Astrocyte (in vitro differentiated cells and primary cell): Measurements from ENCODE around the gene SLC29A3. TPM values are rescaled to one million over a fixed set of nuclear protein-coding genes. Genes with fewer than 3 reads are reported as not detected.

Source experiments
- DNase-seq: peaks from one replicate; pipeline ENCODE4 v3.0.0-alpha.2; 2010; ENCODE audit warnings: low read depth
- FAIRE-seq: peaks from 2 replicates; lab custom pipeline; 2011; peaks lifted over from hg19 to GRCh38; lab: Jason Lieb, UNC
- H2AFZ ChIP-seq: 2 replicates; pipeline ENCODE4 v1.6.0; 2012; ENCODE audit warnings: low read depth, low read length, inconsistent platforms
- H3K27ac ChIP-seq: 2 replicates; pipeline ENCODE4 v1.5.1; 2011; ENCODE audit warnings: low read depth, low read length, inconsistent platforms
- H3K27me3 ChIP-seq: 2 replicates; pipeline ENCODE4 v1.6.0; 2011; ENCODE audit warnings: low read length, inconsistent platforms; ENCODE audit not compliant: insufficient read depth
- H3K36me3 ChIP-seq: 2 replicates; pipeline ENCODE4 v1.5.1; 2011; ENCODE audit warnings: low read length, inconsistent platforms; ENCODE audit not compliant: insufficient read depth
- H3K4me1 ChIP-seq: 2 replicates; pipeline ENCODE4 v1.5.1; 2011; ENCODE audit warnings: low read length, inconsistent platforms; ENCODE audit not compliant: insufficient read depth
- H3K4me2 ChIP-seq: 2 replicates; pipeline ENCODE4 v1.6.0; 2012; ENCODE audit warnings: low read length, inconsistent platforms
- H3K4me3 ChIP-seq: 2 replicates; pipeline ENCODE4 v1.5.1; 2011; ENCODE audit warnings: low read depth, mild to moderate bottlenecking, low read length, inconsistent platforms; ENCODE audit not compliant: insufficient read depth
- H3K79me2 ChIP-seq: 2 replicates; pipeline ENCODE4 v1.6.0; 2012; ENCODE audit warnings: mild to moderate bottlenecking, low read length, inconsistent platforms; ENCODE audit not compliant: insufficient read depth
- H3K9ac ChIP-seq: 2 replicates; pipeline ENCODE4 v1.6.0; 2012; ENCODE audit warnings: mild to moderate bottlenecking, low read length, inconsistent platforms
- H3K9me3 ChIP-seq: 2 replicates; pipeline ENCODE4 v1.5.1; 2012; ENCODE audit warnings: low read depth, mild to moderate bottlenecking, low read length, inconsistent platforms; ENCODE audit not compliant: insufficient read depth
- H4K20me1 ChIP-seq: 2 replicates; pipeline ENCODE4 v1.6.0; 2012; ENCODE audit warnings: low read length, inconsistent platforms; ENCODE audit not compliant: insufficient read depth
- H3K27ac Mint-ChIP-seq: one replicate; pipeline ENCODE4 v1.8.0; 2021; ENCODE audit warnings: mild to moderate bottlenecking, mixed read lengths; ENCODE audit not compliant: unreplicated experiment
- H3K27me3 Mint-ChIP-seq: one replicate; pipeline ENCODE4 v1.8.0; 2021; ENCODE audit warnings: low read depth, mixed read lengths; ENCODE audit not compliant: unreplicated experiment
- H3K36me3 Mint-ChIP-seq: one replicate; pipeline ENCODE4 v1.8.0; 2021; ENCODE audit warnings: low read depth, mixed read lengths; ENCODE audit not compliant: unreplicated experiment
- H3K4me1 Mint-ChIP-seq: one replicate; pipeline ENCODE4 v1.8.0; 2021; ENCODE audit warnings: low read depth, mixed read lengths; ENCODE audit not compliant: unreplicated experiment
- H3K4me3 Mint-ChIP-seq: one replicate; pipeline ENCODE4 v1.8.0; 2021; ENCODE audit warnings: mild to moderate bottlenecking, moderate library complexity, mixed read lengths; ENCODE audit not compliant: unreplicated experiment
- H3K9me3 Mint-ChIP-seq: one replicate; pipeline ENCODE4 v1.8.0; 2021; ENCODE audit warnings: mild to moderate bottlenecking, mixed read lengths; ENCODE audit not compliant: unreplicated experiment
- EZH2 ChIP-seq: IDR thresholded peaks from 2 replicates; pipeline ENCODE4 v1.6.1; 2012; ENCODE audit warnings: mild to moderate bottlenecking, low read length, inconsistent platforms; ENCODE audit not compliant: insufficient read depth
- total RNA-seq: library from RNA; stranded (reverse); gene quantifications from 2 replicates; pipeline ENCODE4 v1.2.1, GENCODE V29; 2021
- TF ChIP-seq, protein P1 (sequence below): IDR thresholded peaks from 2 replicates; pipeline ENCODE4 v1.5.1; 2011; ENCODE audit warnings: low read depth, mild to moderate bottlenecking, inconsistent platforms, low read length, moderate library complexity; ENCODE audit not compliant: insufficient read depth

The SLC29A3 gene
- total RNA-seq, 1 donor from 2014 or later = 3.4 TPM

DNA sequence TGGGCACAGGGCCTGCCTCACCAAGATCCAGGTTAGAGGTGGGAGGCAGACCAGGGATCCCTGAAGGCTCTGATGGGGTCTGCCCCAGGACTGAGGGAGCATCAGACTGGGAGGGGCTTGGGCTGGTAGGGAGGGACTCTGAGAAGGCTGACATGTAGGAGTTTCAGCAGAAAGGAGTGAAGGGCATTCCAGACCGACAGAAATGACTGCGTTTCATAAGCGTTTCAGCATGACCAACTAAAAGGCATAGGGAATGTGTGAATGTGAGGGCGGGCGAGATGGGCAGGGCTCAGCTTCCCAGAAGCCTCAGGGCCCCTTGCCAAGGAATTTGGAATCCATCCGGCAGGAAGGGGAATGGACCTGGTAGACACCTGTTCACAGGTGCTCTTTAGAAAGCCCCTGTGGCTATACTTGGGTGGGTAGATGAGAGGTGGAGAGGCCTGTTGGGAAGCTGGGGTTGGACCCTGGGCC is 24.9 kb upstream of the SLC29A3 start:
- H3K27ac ChIP-seq = no peak overlapping the region

DNA sequence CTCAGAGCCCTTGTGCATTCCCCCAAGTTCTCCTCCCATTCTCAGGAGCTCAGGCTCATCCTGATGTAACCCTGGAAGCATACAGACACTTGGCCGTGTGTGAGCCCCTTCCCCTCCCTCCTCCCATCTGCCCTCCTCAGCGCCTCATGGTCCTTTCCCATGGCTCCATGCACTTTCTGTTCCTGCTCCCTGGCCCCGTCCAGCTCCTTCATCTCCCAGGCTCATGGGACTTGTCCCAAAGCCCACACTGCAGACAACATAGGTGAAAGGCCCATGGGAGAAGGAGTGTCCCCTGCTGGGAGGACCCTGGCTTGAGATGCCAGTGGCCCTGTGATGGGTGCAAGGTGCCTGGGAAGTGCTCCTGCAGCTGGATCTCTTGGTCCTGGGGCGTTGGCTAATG is 24.2 kb upstream of the SLC29A3 start:
- TF ChIP-seq, protein P1, sequence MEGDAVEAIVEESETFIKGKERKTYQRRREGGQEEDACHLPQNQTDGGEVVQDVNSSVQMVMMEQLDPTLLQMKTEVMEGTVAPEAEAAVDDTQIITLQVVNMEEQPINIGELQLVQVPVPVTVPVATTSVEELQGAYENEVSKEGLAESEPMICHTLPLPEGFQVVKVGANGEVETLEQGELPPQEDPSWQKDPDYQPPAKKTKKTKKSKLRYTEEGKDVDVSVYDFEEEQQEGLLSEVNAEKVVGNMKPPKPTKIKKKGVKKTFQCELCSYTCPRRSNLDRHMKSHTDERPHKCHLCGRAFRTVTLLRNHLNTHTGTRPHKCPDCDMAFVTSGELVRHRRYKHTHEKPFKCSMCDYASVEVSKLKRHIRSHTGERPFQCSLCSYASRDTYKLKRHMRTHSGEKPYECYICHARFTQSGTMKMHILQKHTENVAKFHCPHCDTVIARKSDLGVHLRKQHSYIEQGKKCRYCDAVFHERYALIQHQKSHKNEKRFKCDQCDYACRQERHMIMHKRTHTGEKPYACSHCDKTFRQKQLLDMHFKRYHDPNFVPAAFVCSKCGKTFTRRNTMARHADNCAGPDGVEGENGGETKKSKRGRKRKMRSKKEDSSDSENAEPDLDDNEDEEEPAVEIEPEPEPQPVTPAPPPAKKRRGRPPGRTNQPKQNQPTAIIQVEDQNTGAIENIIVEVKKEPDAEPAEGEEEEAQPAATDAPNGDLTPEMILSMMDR = no peak
- TF ChIP-seq EZH2 = no peak
- Mint-ChIP-seq H3K4me1 (no peaks in the 10 kb centered on the region), H3K4me3 (no peak overlapping the region), H3K36me3 (peaks cover 40% of the 10 kb centered on the region), H3K27ac (peak overlapping the region; percentile 14), H3K27me3 (peaks cover 12% of the 10 kb centered on the region), H3K9me3 (no peaks in the 10 kb centered on the region)
- H3K4me1 ChIP-seq = no peaks in the 10 kb centered on the region
- peaks cover 3% of the 10 kb centered on the region for H3K36me3 ChIP-seq
- H3K27me3 ChIP-seq = no peaks in the 10 kb centered on the region
- no peak overlapping the region for H3K27ac ChIP-seq
- H3K9me3 ChIP-seq = no peaks in the 10 kb centered on the region
- H3K4me2 ChIP-seq = no peak overlapping the region
- H4K20me1 ChIP-seq = no peaks in the 10 kb centered on the region
- H2AFZ ChIP-seq = no peak overlapping the region
- FAIRE-seq = no peak
- DNase-seq = no peak
- H3K4me3 ChIP-seq = no peak overlapping the region
- H3K9ac ChIP-seq = no peak overlapping the region
- H3K79me2 ChIP-seq = no peaks in the 10 kb centered on the region

More for the DNA sequence above, 24.9 kb upstream of the SLC29A3 start:
- no peak for DNase-seq
- H2AFZ ChIP-seq = no peak overlapping the region
- Mint-ChIP-seq H3K27ac (no peak overlapping the region), H3K9me3 (no peaks in the 10 kb centered on the region), H3K4me1 (no peaks in the 10 kb centered on the region), H3K36me3 (peaks cover 37% of the 10 kb centered on the region), H3K4me3 (no peak overlapping the region), H3K27me3 (peaks cover 8% of the 10 kb centered on the region)
- H3K4me1 ChIP-seq = no peaks in the 10 kb centered on the region
- H3K9ac ChIP-seq = no peak overlapping the region
- no peaks in the 10 kb centered on the region for H4K20me1 ChIP-seq
- no peak overlapping the region for H3K4me3 ChIP-seq
- H3K79me2 ChIP-seq = no peaks in the 10 kb centered on the region
- H3K36me3 ChIP-seq = peaks cover 3% of the 10 kb centered on the region
- no peaks in the 10 kb centered on the region for H3K27me3 ChIP-seq
- H3K9me3 ChIP-seq = no peaks in the 10 kb centered on the region
- no peak overlapping the region for H3K4me2 ChIP-seq
- FAIRE-seq = no peak
- no peak for TF ChIP-seq EZH2
- TF ChIP-seq, protein P1 = no peak

DNA sequence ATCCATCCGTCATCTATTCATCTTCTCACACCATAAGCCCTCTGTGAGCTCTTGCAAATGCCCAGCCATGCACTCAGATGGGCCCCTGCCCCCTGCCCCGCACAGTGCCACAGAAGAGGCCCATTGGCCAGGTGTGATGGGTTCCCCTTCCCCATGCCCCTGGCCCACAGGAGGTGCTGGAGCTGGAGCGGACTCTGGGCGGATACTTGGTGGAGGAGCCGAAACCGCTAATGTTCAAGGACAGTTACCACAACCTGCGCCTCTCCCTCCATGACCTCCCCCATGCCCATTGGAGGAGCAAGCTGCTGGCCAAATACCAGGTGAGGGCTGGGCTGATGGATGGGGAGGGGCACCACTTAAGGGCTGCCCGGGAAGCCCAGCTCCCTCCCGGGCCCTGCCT is 23.4 kb upstream of the SLC29A3 start:
- Mint-ChIP-seq H3K9me3 (no peaks in the 10 kb centered on the region), H3K4me1 (no peaks in the 10 kb centered on the region), H3K27ac (no peak overlapping the region), H3K27me3 (peaks cover 13% of the 10 kb centered on the region), H3K36me3 (peaks cover 39% of the 10 kb centered on the region), H3K4me3 (no peak overlapping the region)
- no peak for FAIRE-seq
- no peaks in the 10 kb centered on the region for H3K79me2 ChIP-seq
- no peak for DNase-seq
- H3K4me2 ChIP-seq = no peak overlapping the region
- no peaks in the 10 kb centered on the region for H3K9me3 ChIP-seq
- H3K27ac ChIP-seq = no peak overlapping the region
- H2AFZ ChIP-seq = no peak overlapping the region
- H4K20me1 ChIP-seq = peaks cover 4% of the 10 kb centered on the region
- H3K4me1 ChIP-seq = no peaks in the 10 kb centered on the region
- peaks cover 3% of the 10 kb centered on the region for H3K36me3 ChIP-seq
- H3K9ac ChIP-seq = no peak overlapping the region
- H3K4me3 ChIP-seq = no peak overlapping the region
- TF ChIP-seq, protein P1 = no peak
- TF ChIP-seq EZH2 = no peak
- no peaks in the 10 kb centered on the region for H3K27me3 ChIP-seq
